Suprapubic skin (tissue), 4 donors: ENCODE data around the gene TGM2. TPM values are rescaled to one million over a fixed set of nuclear protein-coding genes. Genes with fewer than 3 reads are reported as not detected.

Source experiments
- DNase-seq, 2 donors: peaks; one replicate each; pipeline ENCODE4 v3.0.0-alpha.2; 2019; ENCODE audit warnings: low spot score in 2 of 2
- H3K27ac ChIP-seq: fragments of 200-600 bp; sonication (generic); one replicate; pipeline ENCODE4 v1.5.1; 2019
- H3K27me3 ChIP-seq: fragments of 200-600 bp; sonication (generic); one replicate; pipeline ENCODE4 v1.5.1; 2019
- H3K36me3 ChIP-seq: fragments of 200-600 bp; sonication (generic); one replicate; pipeline ENCODE4 v1.5.1; 2019
- H3K4me1 ChIP-seq: fragments of 200-600 bp; sonication (generic); one replicate; pipeline ENCODE4 v1.5.1; 2019
- H3K4me3 ChIP-seq: fragments of 200-600 bp; sonication (generic); one replicate; pipeline ENCODE4 v1.5.1; 2019; ENCODE audit warnings: mild to moderate bottlenecking
- H3K9me3 ChIP-seq: fragments of 200-600 bp; sonication (generic); one replicate; pipeline ENCODE4 v1.5.1; 2019
- EP300 ChIP-seq: sonication (generic); formaldehyde crosslinking; IDR thresholded peaks from one replicate; pipeline ENCODE4 v1.6.1; 2017; ENCODE audit warnings: antibody characterized with exemption
- POLR2A ChIP-seq, 2 donors: fragments of 450-650 bp; IDR thresholded peaks; one replicate each; pipeline ENCODE4 v1.6.1; 2017; ENCODE audit warnings: antibody characterized with exemption in 2 of 2, mild to moderate bottlenecking in 2 of 2, moderate library complexity in 2 of 2
- POLR2AphosphoS5 ChIP-seq, 3 donors: sonication (generic); formaldehyde crosslinking; IDR thresholded peaks; one replicate each; pipeline ENCODE4 v1.6.1; 2017; ENCODE audit warnings: antibody characterized with exemption in 3 of 3
- WGBS: methylation state at CpG from one replicate; pipeline ENCODE4 v1.1.5; 2018; 5-methylcytosine and 5-hydroxymethylcytosine counted together
- total RNA-seq, 4 donors: library from RNA; depleted of rRNA; stranded (reverse); fragments of >200 nt; gene quantifications; one replicate each; pipeline ENCODE4 v1.1.0, GENCODE V29; 2016
- TF ChIP-seq, protein P1 (sequence below), 2 donors: fragments of 200-600 bp in 1 of 2; fragments of 450-650 bp in 1 of 2; sonication (generic) in 1 of 2; IDR thresholded peaks; one replicate each; pipeline ENCODE4 v1.5.1; 2016 to 2019; ENCODE audit warnings: antibody characterized with exemption in 2 of 2, mild to moderate bottlenecking in 1 of 2, moderate library complexity in 1 of 2

TGM2 gene
- total RNA-seq, 4 donors from 2014 or later: 1.5 to 6.6 (median 3.8) TPM

DNA sequence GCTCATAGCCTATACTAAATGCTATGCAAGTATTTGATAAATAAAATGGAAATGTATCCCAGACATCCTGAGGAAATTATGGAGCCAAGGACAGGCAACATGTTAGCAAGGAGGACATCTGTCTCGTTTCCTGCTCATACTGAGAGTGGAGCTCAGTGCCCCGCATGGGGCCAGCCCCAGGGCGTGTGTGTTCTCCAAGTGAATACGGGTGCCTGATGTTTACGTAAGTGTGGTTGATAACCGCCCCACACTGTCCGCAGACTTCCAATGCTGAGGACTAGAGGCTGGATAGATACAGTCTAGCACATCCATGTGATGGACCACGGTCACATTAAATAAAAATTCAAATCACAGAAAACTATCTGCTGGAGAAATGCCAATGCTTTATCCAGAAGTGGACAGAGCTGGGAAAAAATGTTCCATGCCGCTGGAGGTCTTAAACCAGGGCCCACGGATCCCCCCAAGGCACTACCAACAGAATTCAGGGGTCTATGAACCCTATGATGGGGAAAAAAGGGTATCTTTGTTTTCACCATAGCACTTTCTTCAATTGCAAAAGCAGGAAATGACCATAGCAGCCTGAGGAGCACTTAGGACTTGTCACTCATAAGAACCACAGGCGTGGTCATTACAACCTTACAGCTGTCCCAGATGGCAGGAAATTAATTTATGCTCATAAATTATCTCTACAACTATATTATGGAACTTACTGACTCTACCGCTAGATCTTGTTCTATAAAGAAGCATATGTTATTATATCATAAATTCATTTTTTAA is 24.9 kb downstream of the TGM2 start:
- no peaks in the 10 kb centered on the region for H3K27me3 ChIP-seq
- H3K9me3 ChIP-seq: no peaks in the 10 kb centered on the region
- H3K4me1 ChIP-seq: peaks cover 15% of the 10 kb centered on the region
- no peak overlapping the region for H3K4me3 ChIP-seq
- H3K27ac ChIP-seq: no peak overlapping the region
- WGBS: 72% methylated on average over 12 of the region's 12 CpGs
- H3K36me3 ChIP-seq: no peaks in the 10 kb centered on the region
- TF ChIP-seq, protein P1, sequence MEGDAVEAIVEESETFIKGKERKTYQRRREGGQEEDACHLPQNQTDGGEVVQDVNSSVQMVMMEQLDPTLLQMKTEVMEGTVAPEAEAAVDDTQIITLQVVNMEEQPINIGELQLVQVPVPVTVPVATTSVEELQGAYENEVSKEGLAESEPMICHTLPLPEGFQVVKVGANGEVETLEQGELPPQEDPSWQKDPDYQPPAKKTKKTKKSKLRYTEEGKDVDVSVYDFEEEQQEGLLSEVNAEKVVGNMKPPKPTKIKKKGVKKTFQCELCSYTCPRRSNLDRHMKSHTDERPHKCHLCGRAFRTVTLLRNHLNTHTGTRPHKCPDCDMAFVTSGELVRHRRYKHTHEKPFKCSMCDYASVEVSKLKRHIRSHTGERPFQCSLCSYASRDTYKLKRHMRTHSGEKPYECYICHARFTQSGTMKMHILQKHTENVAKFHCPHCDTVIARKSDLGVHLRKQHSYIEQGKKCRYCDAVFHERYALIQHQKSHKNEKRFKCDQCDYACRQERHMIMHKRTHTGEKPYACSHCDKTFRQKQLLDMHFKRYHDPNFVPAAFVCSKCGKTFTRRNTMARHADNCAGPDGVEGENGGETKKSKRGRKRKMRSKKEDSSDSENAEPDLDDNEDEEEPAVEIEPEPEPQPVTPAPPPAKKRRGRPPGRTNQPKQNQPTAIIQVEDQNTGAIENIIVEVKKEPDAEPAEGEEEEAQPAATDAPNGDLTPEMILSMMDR (IDR thresholded peaks at IDR 0.05): no peak
- no peak for DNase-seq

DNA sequence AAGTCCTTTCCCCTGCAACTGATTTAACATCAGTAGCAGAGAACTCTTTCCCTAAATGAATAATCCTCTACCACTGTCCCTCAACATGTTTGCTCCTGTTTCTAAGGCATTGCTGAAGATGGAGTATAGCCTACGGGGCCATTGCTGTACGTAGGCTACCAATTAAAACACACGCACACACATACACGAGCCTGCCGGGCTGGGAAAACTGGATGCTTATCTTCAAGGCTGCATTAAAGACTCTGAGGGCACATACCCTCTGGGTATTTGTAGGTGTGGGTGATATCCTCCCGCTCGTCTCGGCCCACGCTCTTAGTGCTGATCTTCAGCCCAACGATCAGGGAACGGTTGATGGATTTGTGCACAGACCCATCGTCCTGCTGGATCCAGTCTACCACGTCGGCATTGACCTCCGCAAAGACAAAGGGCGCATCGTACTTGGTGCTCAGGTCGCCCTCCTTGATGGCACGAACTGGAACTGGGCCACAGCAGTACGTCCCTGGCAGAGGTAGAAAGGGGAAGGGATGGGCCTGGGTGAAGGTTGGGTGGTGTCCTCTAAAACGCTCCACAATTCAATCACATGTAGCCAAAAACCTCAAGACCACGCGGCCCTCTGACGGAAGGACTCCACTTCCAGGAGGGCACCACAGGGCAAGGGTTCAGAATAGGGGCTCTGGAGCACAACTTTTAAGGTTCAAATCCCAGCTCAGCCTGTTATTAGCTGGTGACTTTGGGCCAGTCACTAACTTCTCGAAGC is 25.7 kb downstream of the TGM2 start:
- Histone ChIP-seq H3K36me3 (no peaks in the 10 kb centered on the region), H3K27ac (no peak overlapping the region), H3K4me3 (no peak overlapping the region), H3K9me3 (no peaks in the 10 kb centered on the region), H3K27me3 (no peaks in the 10 kb centered on the region), H3K4me1 (peaks cover 11% of the 10 kb centered on the region)
- DNase-seq: no peak
- TF ChIP-seq, protein P1 (IDR thresholded peaks at IDR 0.05): no peak
- TF ChIP-seq POLR2AphosphoS5 (IDR thresholded peaks at IDR 0.05) (no peak), EP300 (no peak), POLR2A (IDR thresholded peaks at IDR 0.05) (no peak)
- WGBS: 83% methylated on average over 25 of the region's 25 CpGs

DNA sequence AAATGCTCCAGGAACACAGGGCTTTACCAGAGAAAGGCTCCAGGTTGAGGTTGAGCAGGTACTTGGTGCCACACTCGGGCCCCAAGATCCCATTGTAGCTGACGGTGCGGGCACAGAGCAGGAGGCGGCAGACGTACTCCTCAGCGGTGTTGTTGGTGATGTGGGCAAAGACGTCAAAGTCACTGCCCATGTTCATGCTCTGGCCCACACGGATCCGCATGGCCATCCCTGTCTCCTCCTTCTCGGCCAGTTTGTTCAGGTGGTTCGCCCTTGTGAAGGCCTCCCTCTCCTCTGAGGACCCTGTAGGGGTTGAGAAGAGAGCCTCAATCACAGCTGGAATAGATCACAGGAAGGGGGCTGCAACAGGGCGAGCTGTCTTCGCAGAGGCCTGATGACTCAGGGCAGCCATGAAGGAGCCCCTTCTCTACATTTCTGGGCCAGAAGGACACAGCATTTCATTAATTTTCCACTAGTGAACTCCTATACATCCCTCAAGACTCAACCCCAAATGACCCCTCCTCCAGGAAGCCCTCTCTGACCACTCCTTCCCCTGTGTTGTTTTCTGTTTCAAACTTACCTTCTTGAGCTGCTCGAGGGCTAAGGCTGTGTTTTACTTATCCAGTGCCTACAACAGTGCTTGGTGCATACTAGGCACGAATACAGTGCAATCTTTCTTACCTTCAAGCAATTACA is 26.8 kb downstream of the TGM2 start:
- Histone ChIP-seq H3K4me1 (peaks cover 1% of the 10 kb centered on the region), H3K27ac (no peak overlapping the region), H3K4me3 (no peak overlapping the region), H3K27me3 (no peaks in the 10 kb centered on the region), H3K9me3 (no peaks in the 10 kb centered on the region), H3K36me3 (no peaks in the 10 kb centered on the region)
- DNase-seq: no peak
- 95% methylated on average over 15 of the region's 15 CpGs for WGBS
- TF ChIP-seq POLR2A (IDR thresholded peaks at IDR 0.05) (no peak), POLR2AphosphoS5 (IDR thresholded peaks at IDR 0.05) (no peak), EP300 (no peak)
- TF ChIP-seq, protein P1 (IDR thresholded peaks at IDR 0.05): no peak

DNA sequence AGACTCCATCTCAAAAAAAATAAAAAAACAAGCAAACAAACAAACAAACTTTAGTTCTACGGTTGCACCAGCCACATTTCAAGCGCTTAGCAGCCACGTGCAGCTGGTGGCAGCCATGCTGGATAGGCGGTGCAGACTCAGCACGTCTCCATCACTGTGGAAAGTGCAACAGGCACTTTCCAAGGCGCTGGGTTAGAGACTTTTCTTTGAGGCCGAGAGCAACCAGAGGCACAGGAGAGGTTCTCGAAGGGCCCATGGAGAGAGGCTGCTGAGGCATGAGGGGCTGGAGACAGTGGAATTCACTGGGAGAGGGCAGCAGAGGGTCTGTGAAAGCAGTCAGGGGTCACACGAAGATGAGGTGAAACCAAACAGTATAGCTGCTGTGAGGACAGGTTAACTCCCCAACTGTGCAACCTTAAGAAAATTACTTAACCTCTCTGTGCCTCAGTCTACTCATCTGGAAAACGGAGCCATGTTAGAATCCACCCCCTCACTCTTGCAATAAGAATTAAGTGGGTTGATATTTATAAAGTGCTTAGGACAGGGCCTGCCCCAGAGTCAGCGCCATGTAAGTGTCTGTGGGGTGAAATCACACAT is 27.5 kb downstream of the TGM2 start:
- no peak for DNase-seq

More for the DNA sequence above, 27.5 kb downstream of the TGM2 start:
- 95% methylated on average over 11 of the region's 11 CpGs for WGBS
- H3K4me1 ChIP-seq: no peaks in the 10 kb centered on the region
- H3K27me3 ChIP-seq: no peaks in the 10 kb centered on the region
- no peak overlapping the region for H3K27ac ChIP-seq
- no peak overlapping the region for H3K4me3 ChIP-seq
- no peak for TF ChIP-seq POLR2A (IDR thresholded peaks at IDR 0.05)
- TF ChIP-seq, protein P1 (IDR thresholded peaks at IDR 0.05): no peak
- TF ChIP-seq POLR2AphosphoS5 (IDR thresholded peaks at IDR 0.05): no peak
- no peaks in the 10 kb centered on the region for H3K9me3 ChIP-seq
- H3K36me3 ChIP-seq: no peaks in the 10 kb centered on the region
